Kidney epithelial cell (primary cell): ENCODE measurements around the gene NR2F1. TPM values are rescaled to one million over a fixed set of nuclear protein-coding genes. Genes with fewer than 3 reads are reported as not detected.

Experiments used
- DNase-seq: peaks from one replicate; pipeline ENCODE4 v3.0.0-alpha.2; 2010; ENCODE audit warnings: low read depth
- H3K27me3 ChIP-seq: 2 replicates; pipeline ENCODE4 v1.6.0; 2011; ENCODE audit warnings: low read length; ENCODE audit not compliant: control insufficient read depth, insufficient read depth
- H3K36me3 ChIP-seq: 2 replicates; pipeline ENCODE4 v1.5.1; 2011; ENCODE audit warnings: low read length; ENCODE audit not compliant: control insufficient read depth, insufficient read depth
- H3K4me3 ChIP-seq: 2 replicates; pipeline ENCODE4 v1.5.1; 2011; ENCODE audit warnings: low read depth, mild to moderate bottlenecking, control low read depth, low read length
- total RNA-seq: library from RNA; depleted of rRNA; stranded (reverse); fragments of >200 nt; gene quantifications from 2 replicates; pipeline ENCODE4 v1.2.3, GENCODE V29; 2015
- TF ChIP-seq, protein P1 (sequence below): IDR thresholded peaks from 2 replicates; pipeline ENCODE4 v1.5.1; 2011; ENCODE audit warnings: mild to moderate bottlenecking, moderate library complexity, low read length, control low read depth, inconsistent platforms; ENCODE audit not compliant: insufficient read depth, poor library complexity, severe bottlenecking

The NR2F1 gene
- total RNA-seq, 1 donor from 2014 or later, result 13.2 TPM

- Histone ChIP-seq H3K36me3 (no peaks in the 10 kb centered on the region), H3K27me3 (peaks cover 1% of the 10 kb centered on the region), H3K4me3 (no peak overlapping the region)
- no peak for DNase-seq
- TF ChIP-seq, protein P1, sequence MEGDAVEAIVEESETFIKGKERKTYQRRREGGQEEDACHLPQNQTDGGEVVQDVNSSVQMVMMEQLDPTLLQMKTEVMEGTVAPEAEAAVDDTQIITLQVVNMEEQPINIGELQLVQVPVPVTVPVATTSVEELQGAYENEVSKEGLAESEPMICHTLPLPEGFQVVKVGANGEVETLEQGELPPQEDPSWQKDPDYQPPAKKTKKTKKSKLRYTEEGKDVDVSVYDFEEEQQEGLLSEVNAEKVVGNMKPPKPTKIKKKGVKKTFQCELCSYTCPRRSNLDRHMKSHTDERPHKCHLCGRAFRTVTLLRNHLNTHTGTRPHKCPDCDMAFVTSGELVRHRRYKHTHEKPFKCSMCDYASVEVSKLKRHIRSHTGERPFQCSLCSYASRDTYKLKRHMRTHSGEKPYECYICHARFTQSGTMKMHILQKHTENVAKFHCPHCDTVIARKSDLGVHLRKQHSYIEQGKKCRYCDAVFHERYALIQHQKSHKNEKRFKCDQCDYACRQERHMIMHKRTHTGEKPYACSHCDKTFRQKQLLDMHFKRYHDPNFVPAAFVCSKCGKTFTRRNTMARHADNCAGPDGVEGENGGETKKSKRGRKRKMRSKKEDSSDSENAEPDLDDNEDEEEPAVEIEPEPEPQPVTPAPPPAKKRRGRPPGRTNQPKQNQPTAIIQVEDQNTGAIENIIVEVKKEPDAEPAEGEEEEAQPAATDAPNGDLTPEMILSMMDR, result no peak
Observed at GRCh38 chr5:93576994-93577853, 5.8 kb upstream of the NR2F1 start.

DNA sequence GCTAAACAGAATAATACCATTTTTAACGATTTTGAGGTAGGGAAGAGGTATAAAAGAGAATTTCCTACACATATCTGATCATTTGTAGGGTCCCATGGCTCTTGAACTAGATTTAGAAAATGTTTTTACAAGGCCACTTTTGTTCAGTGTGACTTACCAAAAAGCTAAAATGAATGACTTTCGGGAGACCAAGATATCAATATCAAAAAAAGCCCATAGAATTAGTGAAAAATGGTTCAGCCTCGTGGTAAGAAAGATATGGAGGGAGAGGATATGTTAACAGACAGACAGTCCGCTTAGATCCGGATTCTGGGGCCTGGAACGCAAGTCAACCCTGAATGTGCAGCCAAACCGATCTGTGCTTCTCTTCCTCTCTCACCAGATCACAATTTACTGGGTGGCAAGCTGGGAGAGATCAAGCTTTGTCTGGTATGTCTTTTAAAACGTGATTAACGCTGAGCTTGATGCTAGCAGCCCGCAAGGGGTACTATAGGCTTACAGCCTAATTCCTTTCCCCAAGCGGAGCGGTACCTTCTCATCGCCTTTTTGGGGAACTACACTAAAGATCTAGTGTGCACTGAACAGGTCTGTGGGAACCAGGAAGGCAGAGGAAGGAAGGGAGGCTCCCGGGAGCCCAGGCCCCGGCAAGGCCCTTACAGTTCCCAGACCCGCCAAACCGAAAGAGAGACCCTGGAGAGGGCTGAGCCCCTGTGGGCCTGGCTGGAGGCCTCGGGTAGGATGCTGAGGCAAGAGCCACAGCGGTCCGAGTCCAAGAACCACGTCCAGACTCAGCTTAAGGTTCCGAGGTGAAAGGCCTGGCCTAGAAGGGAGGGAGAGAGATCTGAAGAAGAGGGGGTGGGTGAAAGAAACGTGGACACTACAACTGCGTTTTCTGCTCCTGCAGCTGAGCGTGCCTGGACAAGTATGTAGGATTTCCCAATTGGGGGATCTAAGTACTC, 4.9 kb upstream of the NR2F1 start:
- Histone ChIP-seq H3K27me3 (no peaks in the 10 kb centered on the region), H3K4me3 (peak overlapping the region; percentile 6), H3K36me3 (no peaks in the 10 kb centered on the region)
- TF ChIP-seq, protein P1, result no peak
- no peak for DNase-seq

DNA sequence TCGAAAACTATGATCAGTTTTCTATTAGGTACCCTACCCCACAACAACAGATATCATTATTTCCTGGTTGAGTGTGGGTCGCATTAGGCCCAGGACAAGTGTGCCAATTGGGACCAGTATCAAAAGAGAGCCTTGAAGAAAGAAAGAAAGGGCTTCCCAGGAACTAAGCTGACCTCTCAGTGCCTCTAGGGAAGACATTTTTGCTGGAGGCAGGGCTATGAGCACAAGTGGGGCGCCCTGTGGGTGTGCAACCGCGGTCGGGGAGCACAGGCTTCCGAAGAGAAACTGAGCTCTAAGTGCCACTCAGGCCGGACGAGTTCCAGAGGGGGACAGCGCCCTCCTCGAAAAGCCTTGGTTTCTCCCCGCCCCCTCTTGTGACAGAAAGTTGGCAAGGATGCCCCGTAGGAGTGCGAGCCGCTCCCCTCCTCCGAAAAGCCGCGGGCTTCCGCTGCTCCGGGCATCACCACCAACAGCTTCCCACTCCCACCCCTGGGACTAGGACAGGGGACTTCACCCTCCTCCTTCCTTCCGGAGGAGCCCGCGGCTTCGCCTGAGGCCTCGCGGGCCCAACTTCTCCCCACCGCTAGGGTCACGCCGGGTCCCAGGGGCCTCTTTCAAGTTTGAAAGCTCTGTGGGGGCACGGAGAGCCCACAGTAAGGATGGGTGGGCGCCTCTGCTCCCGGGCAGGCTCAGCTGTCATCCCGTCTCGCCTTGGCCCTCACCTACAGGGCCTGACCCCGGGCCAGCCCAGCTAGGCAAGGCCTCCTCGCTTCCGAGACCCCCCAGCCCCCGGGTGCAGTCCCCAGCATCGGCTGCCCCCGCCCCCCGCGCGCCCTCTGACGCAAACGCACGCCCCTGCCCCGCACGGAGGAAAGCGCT, 4.0 kb upstream of the NR2F1 start:
- TF ChIP-seq, protein P1, result peak; percentile 8
- DNase-seq, result no peak
- peak overlapping the region; percentile 77 for H3K4me3 ChIP-seq
- H3K36me3 ChIP-seq, result no peaks in the 10 kb centered on the region
- H3K27me3 ChIP-seq, result no peaks in the 10 kb centered on the region

DNA sequence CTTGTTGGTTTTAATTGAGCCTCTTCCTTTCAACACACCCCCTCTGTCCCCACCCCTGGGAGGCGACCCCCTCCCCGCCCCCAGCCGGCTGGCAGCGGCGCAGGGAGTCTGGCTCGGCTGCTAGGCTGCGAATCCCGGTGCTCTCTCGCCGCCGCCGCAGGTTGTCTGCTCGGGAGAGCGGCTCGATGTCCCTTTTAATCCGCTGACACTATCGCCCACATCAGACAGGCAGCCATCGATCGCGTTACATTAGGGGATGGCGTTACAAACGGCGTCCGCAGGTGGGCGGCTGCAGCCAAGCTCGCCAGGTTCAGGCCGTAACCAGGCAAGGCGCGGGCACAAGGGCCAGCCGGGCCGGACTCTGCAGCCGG, 3.3 kb upstream of the NR2F1 start:
- peak overlapping the region; percentile 77 for H3K4me3 ChIP-seq
- no peaks in the 10 kb centered on the region for H3K27me3 ChIP-seq
- TF ChIP-seq, protein P1, result no peak
- DNase-seq, result no peak
- no peaks in the 10 kb centered on the region for H3K36me3 ChIP-seq

- DNase-seq, result no peak
- Histone ChIP-seq H3K4me3 (peak overlapping the region; percentile 77), H3K27me3 (no peaks in the 10 kb centered on the region), H3K36me3 (no peaks in the 10 kb centered on the region)
- TF ChIP-seq, protein P1, result no peak
Observed at GRCh38 chr5:93580063-93580926, 2.7 kb upstream of the NR2F1 start.
